OCI-LY7 (cell line): ENCODE data around the gene PNRC1. TPM values are rescaled to one million over a fixed set of nuclear protein-coding genes. Genes with fewer than 3 reads are reported as not detected.
"Not testable (repeated sequence)": the region's sequence is repeated elsewhere in the genome, so short reads cannot be mapped to it uniquely, and the experiment has no call there.

Experiments used
- BruUV-seq: library from RNA; stranded (reverse); fragments of 400-500 nt; replicated peaks from 2 replicates; lab custom pipeline; 2021; lab: Mats Ljungman, UMichigan
- CTCF ChIA-PET: fragments of 300-600 bp; sonication (Branson Sonifier 250); formaldehyde crosslinking; loops from one replicate; lab custom pipeline; 2022; ENCODE audit warnings: antibody characterized with exemption; ENCODE audit not compliant: unreplicated experiment; lab: Charles Lee
- POLR2A ChIA-PET: fragments of 300-600 bp; sonication (Branson Sonifier 250); formaldehyde crosslinking; loops from one replicate; lab custom pipeline; 2022; ENCODE audit warnings: antibody characterized with exemption; lab: Charles Lee
- DNase-seq: peaks from one replicate; pipeline ENCODE4 v3.0.0-alpha.2; 2015; ENCODE audit warnings: low spot score
- H2AFZ ChIP-seq: fragments of 200-600 bp; sonication (generic), shearing (Covaris generic); 2 replicates; pipeline ENCODE4 v1.6.1; 2014; ENCODE audit warnings: mild to moderate bottlenecking, antibody characterized with exemption, low read length, moderate library complexity
- H3K27ac ChIP-seq: fragments of 200-600 bp; sonication (generic); 2 replicates; pipeline ENCODE4 v1.5.1; 2014; ENCODE audit warnings: mixed run types, low read depth, mild to moderate bottlenecking, moderate library complexity, low read length, inconsistent platforms; ENCODE audit not compliant: poor library complexity, severe bottlenecking
- H3K36me3 ChIP-seq: fragments of 200-600 bp; sonication (generic); 2 replicates; pipeline ENCODE4 v1.6.1; 2014; ENCODE audit warnings: mild to moderate bottlenecking, antibody characterized with exemption, low read length, moderate library complexity, mixed read lengths; ENCODE audit not compliant: insufficient read depth
- H3K4me1 ChIP-seq: fragments of 200-600 bp; sonication (generic); 2 replicates; pipeline ENCODE4 v1.5.1; 2014; ENCODE audit warnings: mild to moderate bottlenecking, low read length; ENCODE audit not compliant: insufficient read depth, poor library complexity, severe bottlenecking
- H3K4me2 ChIP-seq: fragments of 200-600 bp; sonication (generic); 2 replicates; pipeline ENCODE4 v1.6.1; 2014; ENCODE audit warnings: mild to moderate bottlenecking, low read length
- H3K4me3 ChIP-seq: fragments of 200-600 bp; sonication (generic); 2 replicates; pipeline ENCODE4 v1.5.1; 2014; ENCODE audit warnings: mild to moderate bottlenecking, low read depth, low read length; ENCODE audit not compliant: poor library complexity, severe bottlenecking
- H3K79me2 ChIP-seq: fragments of 200-600 bp; sonication (generic); 2 replicates; pipeline ENCODE4 v1.6.1; 2016; ENCODE audit warnings: low read depth, mild to moderate bottlenecking, low read length, moderate library complexity, mixed read lengths; ENCODE audit not compliant: insufficient read depth
- H3K9me2 ChIP-seq: fragments of 200-600 bp; sonication (generic); 2 replicates; pipeline ENCODE4 v1.6.1; 2016; ENCODE audit warnings: mild to moderate bottlenecking, low read length, mixed read lengths; ENCODE audit not compliant: insufficient read depth
- H3K9me3 ChIP-seq: fragments of 200-600 bp; sonication (generic); 2 replicates; pipeline ENCODE4 v1.6.1; 2014; ENCODE audit warnings: mild to moderate bottlenecking, mixed run types, low read length, mixed read lengths
- H4K20me1 ChIP-seq: fragments of 200-600 bp; sonication (generic); 2 replicates; pipeline ENCODE4 v1.6.1; 2014; ENCODE audit warnings: mild to moderate bottlenecking, antibody characterized with exemption, low read length, moderate library complexity, mixed read lengths; ENCODE audit not compliant: insufficient read depth
- EZH2phosphoT487 ChIP-seq: fragments of 200-600 bp; sonication (generic); IDR thresholded peaks from 2 replicates; pipeline ENCODE4 v1.6.1; 2018; ENCODE audit warnings: low read depth, borderline replicate concordance, mild to moderate bottlenecking, mixed run types, antibody characterized with exemption, low read length, moderate library complexity, mixed read lengths
- intact Hi-C: fragments of 100-400 bp; cut with micrococcal nuclease; formaldehyde crosslinking; loops from one replicate; pipeline ENCODE4 v1.10.0; 2022; ENCODE audit not compliant: unreplicated experiment
- total RNA-seq, 2 experiments: library from RNA; depleted of rRNA in 1 of 2; stranded (reverse); fragments of >200 nt in 1 of 2; shearing (Covaris generic) in 1 of 2; gene quantifications; 2 replicates each; pipeline ENCODE4 v1.2.3, GENCODE V29; 2014 to 2022
- TF ChIP-seq, protein P1 (sequence below): fragments of 200-600 bp; sonication (generic); conservative IDR thresholded peaks from 2 replicates; pipeline ENCODE4 v1.5.1; 2014; ENCODE audit warnings: mild to moderate bottlenecking, antibody characterized with exemption, low read length, moderate library complexity, mixed read lengths

Gene PNRC1
- total RNA-seq, 2 experiments from 2014 or later, result 26.7 to 53.0 TPM

DNA sequence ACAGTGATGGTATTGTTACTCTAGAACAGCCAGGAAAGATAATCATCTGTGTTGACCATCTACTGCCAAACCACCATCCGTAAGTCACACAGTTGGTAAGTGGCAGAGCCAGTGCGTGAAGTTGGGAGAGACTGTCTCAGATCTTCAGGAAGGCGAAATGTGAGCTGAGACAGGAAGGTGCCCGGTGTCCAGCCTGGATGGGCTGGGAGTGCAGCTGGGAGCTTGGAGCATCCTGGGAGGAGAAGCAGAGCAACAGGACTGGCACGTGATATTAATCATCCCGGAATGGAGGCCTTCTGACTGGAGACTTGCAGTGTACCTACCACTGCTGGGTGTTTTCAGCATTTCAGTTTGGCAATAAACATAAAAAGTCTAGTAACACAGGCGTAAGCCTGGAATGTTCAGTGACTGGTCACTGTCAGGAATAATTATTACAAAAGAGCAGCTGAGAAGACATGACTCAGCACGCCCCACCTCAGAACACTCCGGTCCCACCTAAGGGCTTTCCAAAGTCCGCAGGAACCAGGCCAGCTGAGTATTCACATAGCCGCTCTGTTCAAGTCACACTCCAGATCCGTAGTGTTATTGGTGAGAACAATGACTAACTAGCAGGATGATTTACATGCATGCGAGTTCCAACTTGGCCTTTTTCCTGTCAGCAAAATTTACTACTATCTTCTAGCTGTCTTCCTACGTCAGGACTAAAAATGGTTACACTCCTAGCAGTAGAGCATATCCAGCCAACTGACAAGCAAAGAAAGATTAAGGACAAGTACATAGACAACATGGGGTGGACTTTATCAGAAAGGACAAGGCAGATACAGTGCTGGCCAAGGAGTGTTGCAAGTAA is 45.1 kb upstream of the PNRC1 start:
- no peaks in the 10 kb centered on the region for H3K36me3 ChIP-seq
- no peaks in the 10 kb centered on the region for H4K20me1 ChIP-seq
- no peak overlapping the region for H3K4me3 ChIP-seq
- no peaks in the 10 kb centered on the region for H3K9me2 ChIP-seq
- H3K27ac ChIP-seq, result no peak overlapping the region
- intact Hi-C loops, result no loop called here
- CTCF ChIA-PET, result interaction anchor here (0.6 kb wide), 1 partner anchor 36 kb away, joined by 3 read pairs; no protein-coding TSS in a partner anchor
- H2AFZ ChIP-seq, result no peak overlapping the region
- peaks cover 5% of the 10 kb centered on the region; the same call in 1 of the 2 replicates for H3K9me3 ChIP-seq
- H3K79me2 ChIP-seq, result no peaks in the 10 kb centered on the region
- no peaks in the 10 kb centered on the region for H3K4me1 ChIP-seq
- H3K4me2 ChIP-seq, result no peak overlapping the region
- no peak for TF ChIP-seq EZH2phosphoT487
- TF ChIP-seq, protein P1, sequence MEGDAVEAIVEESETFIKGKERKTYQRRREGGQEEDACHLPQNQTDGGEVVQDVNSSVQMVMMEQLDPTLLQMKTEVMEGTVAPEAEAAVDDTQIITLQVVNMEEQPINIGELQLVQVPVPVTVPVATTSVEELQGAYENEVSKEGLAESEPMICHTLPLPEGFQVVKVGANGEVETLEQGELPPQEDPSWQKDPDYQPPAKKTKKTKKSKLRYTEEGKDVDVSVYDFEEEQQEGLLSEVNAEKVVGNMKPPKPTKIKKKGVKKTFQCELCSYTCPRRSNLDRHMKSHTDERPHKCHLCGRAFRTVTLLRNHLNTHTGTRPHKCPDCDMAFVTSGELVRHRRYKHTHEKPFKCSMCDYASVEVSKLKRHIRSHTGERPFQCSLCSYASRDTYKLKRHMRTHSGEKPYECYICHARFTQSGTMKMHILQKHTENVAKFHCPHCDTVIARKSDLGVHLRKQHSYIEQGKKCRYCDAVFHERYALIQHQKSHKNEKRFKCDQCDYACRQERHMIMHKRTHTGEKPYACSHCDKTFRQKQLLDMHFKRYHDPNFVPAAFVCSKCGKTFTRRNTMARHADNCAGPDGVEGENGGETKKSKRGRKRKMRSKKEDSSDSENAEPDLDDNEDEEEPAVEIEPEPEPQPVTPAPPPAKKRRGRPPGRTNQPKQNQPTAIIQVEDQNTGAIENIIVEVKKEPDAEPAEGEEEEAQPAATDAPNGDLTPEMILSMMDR, result no peak
- POLR2A ChIA-PET, result interaction anchor here (0.6 to 1.0 kb wide), 2 partner anchors 19 to 995 kb away, joined by 3 read pairs; no protein-coding TSS in a partner anchor
- BruUV-seq, result no TSS peak
- DNase-seq, result no peak

DNA sequence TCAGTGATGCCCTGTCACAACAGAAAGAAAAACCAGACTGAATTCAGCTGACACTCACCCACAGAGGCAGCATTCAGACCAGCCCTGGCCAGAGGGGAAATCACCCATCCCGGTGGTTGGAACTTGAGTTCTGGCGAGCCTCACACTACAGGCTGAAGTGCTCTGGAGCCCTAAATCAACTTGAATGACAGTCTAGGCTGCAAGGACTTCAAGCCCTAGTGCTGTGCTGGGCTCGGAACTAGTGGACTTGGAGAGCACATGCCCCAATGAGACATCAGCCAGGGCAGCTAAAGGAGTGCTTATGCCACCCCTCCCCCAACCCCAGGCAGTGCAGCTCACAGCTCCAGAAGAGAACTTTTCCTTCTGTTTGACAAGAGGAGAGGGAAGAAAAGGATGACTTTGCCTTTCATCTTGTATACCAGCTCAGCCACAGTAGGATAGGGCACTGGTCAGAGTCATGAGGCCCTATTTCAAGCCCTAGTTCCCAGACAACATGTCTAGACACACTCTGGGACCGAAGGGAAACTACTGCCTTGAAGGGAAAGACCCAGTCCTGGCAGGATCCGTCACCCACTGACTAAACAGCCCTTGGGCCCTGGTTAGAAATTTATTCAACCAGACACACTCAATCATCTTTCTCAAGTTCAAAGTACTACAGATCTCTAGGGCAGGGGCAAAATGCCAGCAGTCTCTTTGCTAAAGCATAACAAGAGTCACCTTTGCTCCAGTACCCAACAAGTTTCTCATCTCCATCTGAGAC is 43.2 kb upstream of the PNRC1 start:
- Histone ChIP-seq H3K4me2 (no peak overlapping the region), H3K4me3 (no peak overlapping the region), H4K20me1 (no peaks in the 10 kb centered on the region), H3K9me2 (no peaks in the 10 kb centered on the region), H3K27ac (no peak overlapping the region), H3K79me2 (no peaks in the 10 kb centered on the region), H3K36me3 (no peaks in the 10 kb centered on the region), H3K4me1 (no peaks in the 10 kb centered on the region), H3K9me3 (peaks cover 5% of the 10 kb centered on the region; the same call in 1 of the 2 replicates), H2AFZ (no peak overlapping the region)
- intact Hi-C loops, result no loop called here
- TF ChIP-seq EZH2phosphoT487, result no peak
- TF ChIP-seq, protein P1, result no peak
- POLR2A ChIA-PET, result no interaction called here
- DNase-seq, result no peak
- CTCF ChIA-PET, result no interaction called here
- no TSS peak for BruUV-seq

GRCh38 chr6:89037901-89038293 is 42.7 kb upstream of the PNRC1 start:
- H4K20me1 ChIP-seq, H3K4me1 ChIP-seq, POLR2A ChIA-PET, H3K27ac ChIP-seq, H3K4me2 ChIP-seq, intact Hi-C loops, BruUV-seq, H3K9me2 ChIP-seq, H2AFZ ChIP-seq, H3K9me3 ChIP-seq, CTCF ChIA-PET, DNase-seq, H3K79me2 ChIP-seq, H3K36me3 ChIP-seq, H3K4me3 ChIP-seq: not testable (repeated sequence)
